IPS DF 6.9 (cell line): ENCODE measurements around the gene MBD2.

Experiments used
- DNase-seq: peaks from one replicate; pipeline ENCODE4 v3.0.0-alpha.2; 2013; ENCODE audit warnings: low read depth, low spot score
- H3K27ac ChIP-seq: one replicate; pipeline ENCODE4 v1.5.1; 2013; ENCODE audit warnings: low read length, control low read depth
- H3K27me3 ChIP-seq: 2 replicates; pipeline ENCODE4 v1.6.1; 2013; ENCODE audit warnings: mild to moderate bottlenecking, low read length; ENCODE audit not compliant: control insufficient read depth, insufficient read depth
- H3K36me3 ChIP-seq: 2 replicates; pipeline ENCODE4 v1.6.1; 2013; ENCODE audit warnings: low read length; ENCODE audit not compliant: control insufficient read depth, insufficient read depth
- H3K4me1 ChIP-seq: 2 replicates; pipeline ENCODE4 v1.6.1; 2013; ENCODE audit warnings: low read length; ENCODE audit not compliant: control insufficient read depth, insufficient read depth
- H3K4me3 ChIP-seq: 2 replicates; pipeline ENCODE4 v1.5.1; 2013; ENCODE audit warnings: mild to moderate bottlenecking, low read length
- H3K9me3 ChIP-seq: 2 replicates; pipeline ENCODE4 v1.6.1; 2013; ENCODE audit warnings: low read length, inconsistent platforms; ENCODE audit not compliant: control insufficient read depth, insufficient read depth
- WGBS: extraction: QIAGEN DNeasy Blood & Tissue Kit; methylation state at CpG from one replicate; pipeline ENCODE4 v1.1.7; 2013; ENCODE audit warnings: mixed read lengths, missing lambda C conversion rate; ENCODE audit not compliant: insufficient read length, insufficient coverage; 5-methylcytosine and 5-hydroxymethylcytosine counted together

Gene MBD2

DNA sequence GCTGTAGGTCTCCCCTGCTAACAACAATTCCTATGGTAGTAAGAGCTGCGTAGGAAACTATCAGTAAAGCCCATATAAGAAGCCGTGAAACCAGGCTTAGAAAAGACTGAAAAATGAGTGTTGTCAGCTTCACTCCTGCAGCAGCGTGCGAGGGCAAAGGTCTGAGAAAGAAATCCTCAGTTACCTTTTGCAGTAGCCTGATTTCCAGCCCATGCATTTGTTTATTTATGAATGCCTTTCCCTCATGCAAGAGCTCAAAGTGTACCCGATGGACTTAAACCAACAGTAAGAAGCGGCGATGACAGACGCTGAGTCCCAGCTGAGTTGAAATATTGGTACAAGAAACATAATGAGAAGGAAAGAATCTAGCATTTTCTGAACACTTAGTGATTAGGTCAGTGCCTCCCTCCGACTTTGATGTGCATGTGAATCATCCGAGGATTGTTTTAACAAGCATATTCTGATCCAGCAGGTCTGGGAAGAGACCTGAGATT lies 29.8 kb upstream of the MBD2 start:
- no peak for DNase-seq
- H3K27ac ChIP-seq = no peak overlapping the region
- no peaks in the 10 kb centered on the region for H3K36me3 ChIP-seq
- H3K9me3 ChIP-seq = no peaks in the 10 kb centered on the region
- no peaks in the 10 kb centered on the region for H3K27me3 ChIP-seq
- H3K4me1 ChIP-seq = no peaks in the 10 kb centered on the region
- no CpG with 5 or more reads among the region's 10 CpGs for WGBS
- no peak overlapping the region for H3K4me3 ChIP-seq

DNA sequence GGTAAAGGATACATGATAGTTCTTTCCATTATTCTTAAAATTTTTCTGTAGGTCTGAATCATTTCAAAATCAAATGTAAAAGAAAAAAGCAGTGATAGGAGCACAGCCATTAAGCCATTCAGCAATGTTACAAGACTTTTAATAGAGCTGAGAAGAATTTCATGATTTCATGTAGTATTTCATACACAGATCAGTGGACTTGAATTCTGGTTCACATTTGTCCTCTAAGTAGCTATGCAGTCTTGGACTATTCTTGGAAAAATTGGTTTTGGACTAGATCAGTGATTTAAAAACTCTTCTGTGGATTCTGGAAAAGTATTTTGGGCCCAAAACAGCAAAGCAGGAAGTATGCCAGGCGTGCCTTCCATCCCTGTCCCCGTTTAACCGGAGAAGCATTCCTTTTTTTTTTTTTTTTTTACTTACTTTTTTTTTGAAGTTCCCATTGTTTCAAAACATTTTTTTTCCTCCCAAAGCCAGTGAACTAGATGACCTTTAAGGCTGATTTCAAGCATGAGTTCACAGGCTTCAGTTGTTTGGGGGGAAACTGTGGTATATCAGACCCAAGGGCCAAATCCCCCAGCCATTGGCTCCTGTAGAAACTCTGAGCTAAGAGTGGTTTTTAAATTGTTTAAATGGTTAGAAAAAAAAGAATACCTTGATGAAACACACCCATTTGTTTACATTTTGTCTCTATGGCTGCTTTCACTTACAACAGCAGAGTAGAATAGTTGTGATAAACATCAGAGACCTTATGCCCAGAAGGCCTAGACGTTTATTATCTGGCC lies 27.3 kb upstream of the MBD2 start:
- Histone ChIP-seq H3K27ac (no peak overlapping the region), H3K36me3 (no peaks in the 10 kb centered on the region), H3K9me3 (no peaks in the 10 kb centered on the region), H3K4me1 (no peaks in the 10 kb centered on the region; the same call in 1 of the 2 replicates), H3K27me3 (no peaks in the 10 kb centered on the region), H3K4me3 (no peak overlapping the region)
- no peak for DNase-seq
- no CpG with 5 or more reads among the region's 4 CpGs for WGBS

DNA sequence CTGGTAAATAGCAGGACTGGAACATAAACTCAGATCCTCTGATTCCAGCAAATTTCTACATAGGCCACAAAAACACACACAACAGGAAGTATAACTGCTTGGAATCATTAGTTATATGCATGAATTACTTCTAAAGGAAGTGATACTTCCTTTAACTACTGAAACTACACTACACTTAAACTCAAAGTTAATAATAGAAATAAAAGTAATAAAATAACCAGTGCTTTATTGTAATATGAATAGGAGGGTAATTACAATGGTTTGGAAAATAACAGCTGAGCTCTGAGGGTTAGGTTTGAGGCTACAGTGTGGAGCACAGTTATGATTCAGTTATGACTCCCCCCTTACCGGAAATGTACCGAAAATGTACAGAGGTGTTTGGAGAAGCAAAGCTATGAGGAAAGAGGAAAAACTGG lies 26.4 kb upstream of the MBD2 start:
- Histone ChIP-seq H3K36me3 (no peaks in the 10 kb centered on the region), H3K9me3 (no peaks in the 10 kb centered on the region), H3K4me3 (no peak overlapping the region), H3K4me1 (no peaks in the 10 kb centered on the region; the same call in 1 of the 2 replicates), H3K27ac (no peak overlapping the region), H3K27me3 (no peaks in the 10 kb centered on the region)
- DNase-seq = no peak
- no CpG with 5 or more reads among the region's 2 CpGs for WGBS

DNA sequence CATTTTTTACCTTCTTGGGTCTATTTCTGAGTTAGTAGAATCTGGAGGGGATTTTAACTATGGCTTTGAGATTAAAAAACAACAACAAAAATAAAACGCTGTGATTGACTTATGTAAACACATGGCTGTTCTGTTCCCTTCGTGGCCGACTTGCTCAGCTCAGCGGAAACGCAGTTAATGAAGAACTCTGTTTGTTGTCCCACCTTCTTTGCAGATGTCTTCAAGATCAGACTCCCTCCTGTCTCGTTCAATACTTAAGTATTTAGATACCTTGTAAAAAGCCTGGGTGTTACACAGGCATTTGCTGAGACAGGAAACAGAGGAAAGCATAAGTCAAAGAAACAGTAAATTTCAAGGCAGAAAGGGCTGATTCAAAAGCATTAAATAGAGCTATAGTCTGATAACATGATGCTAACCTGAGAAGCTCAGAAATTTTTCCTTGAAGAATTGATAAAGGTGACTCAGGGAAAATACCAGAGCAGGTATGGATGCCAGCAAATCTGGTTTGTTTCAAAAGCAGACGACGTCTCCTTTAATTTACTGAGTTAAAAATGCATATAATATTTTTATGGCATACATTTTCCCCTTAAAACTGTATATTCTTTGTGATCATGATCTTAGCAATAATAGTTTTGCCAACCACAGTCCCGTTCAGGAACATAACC lies 23.2 kb upstream of the MBD2 start:
- Histone ChIP-seq H3K4me3 (no peak overlapping the region), H3K27me3 (no peaks in the 10 kb centered on the region), H3K4me1 (no peaks in the 10 kb centered on the region; the same call in 1 of the 2 replicates), H3K27ac (no peak overlapping the region), H3K9me3 (no peaks in the 10 kb centered on the region), H3K36me3 (no peaks in the 10 kb centered on the region)
- no peak for DNase-seq
- no CpG with 5 or more reads among the region's 9 CpGs for WGBS

DNA sequence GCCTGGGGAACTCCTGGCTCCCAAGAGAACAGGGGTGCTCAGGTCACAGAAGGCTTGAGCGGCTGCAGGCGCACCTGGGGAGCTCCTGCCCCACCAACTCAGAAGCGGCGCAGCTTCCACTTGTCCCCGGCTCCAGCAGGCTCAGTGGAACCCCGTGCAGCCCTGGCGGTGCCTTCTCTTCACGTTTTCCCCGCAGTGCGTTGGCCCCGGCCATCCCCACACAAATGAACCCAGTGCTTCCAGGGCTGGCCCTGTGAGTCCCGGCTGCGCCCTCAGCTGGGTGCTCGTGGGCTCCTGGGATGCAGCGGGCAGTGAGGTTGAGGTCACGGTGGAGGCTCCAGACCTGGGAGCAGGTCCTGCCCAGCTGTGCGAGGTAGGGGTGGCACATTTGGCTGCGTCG lies 17.9 kb upstream of the MBD2 start:
- Histone ChIP-seq H3K4me1 (no peaks in the 10 kb centered on the region), H3K27ac (no peak overlapping the region), H3K4me3 (no peak overlapping the region), H3K36me3 (no peaks in the 10 kb centered on the region), H3K9me3 (no peaks in the 10 kb centered on the region), H3K27me3 (no peaks in the 10 kb centered on the region)
- DNase-seq = no peak
- WGBS = no CpG with 5 or more reads among the region's 19 CpGs

DNA sequence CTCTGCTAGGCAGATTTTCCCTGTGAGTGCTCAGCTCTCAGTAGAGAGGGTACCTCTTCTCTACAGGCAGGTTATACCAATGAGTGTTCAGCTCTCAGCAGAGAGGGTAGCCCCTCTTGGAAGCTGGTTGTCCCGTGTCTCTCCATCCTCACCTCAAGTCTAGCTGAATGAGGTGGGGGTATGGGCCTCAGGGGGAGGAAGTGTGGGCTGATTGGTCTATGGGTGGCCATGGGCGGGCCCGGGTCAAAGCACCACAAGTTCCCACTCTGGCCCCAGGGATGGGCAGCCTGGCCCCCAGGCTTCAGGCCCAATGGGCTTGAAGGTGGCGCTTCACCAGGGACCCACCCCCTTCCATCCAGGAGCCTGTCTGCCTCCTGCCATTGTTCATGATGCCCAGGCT lies 17.0 kb upstream of the MBD2 start:
- no peaks in the 10 kb centered on the region for H3K4me1 ChIP-seq
- WGBS = no CpG with 5 or more reads among the region's 4 CpGs
- no peaks in the 10 kb centered on the region for H3K9me3 ChIP-seq
- H3K4me3 ChIP-seq = no peak overlapping the region
- no peak for DNase-seq
- H3K27me3 ChIP-seq = no peaks in the 10 kb centered on the region
- H3K27ac ChIP-seq = no peak overlapping the region
- H3K36me3 ChIP-seq = no peaks in the 10 kb centered on the region

DNA sequence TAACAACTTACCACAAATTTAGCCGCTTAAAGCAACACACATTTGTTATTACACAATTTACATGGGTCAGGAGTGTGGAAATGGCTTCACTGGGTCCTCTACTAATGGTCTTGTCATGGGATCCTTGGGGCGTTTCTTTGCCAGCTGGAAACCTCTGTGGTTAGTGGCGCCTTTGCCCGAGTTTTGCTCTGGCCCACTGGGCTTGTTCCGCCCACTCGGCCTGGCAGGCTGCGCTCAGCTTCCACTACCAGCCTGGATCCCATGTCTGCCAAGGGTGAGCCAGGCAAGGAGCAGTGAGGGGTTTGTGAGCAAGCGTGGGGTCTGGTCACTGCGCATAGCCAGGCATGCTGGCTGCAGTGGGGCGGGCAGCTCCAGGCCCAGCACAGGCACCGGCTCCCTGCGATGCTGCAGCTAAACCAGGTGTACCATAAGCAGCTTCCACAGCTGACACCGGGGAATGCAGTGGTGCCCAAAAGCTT lies 16.2 kb upstream of the MBD2 start:
- Histone ChIP-seq H3K4me3 (no peak overlapping the region), H3K27ac (no peak overlapping the region), H3K9me3 (no peaks in the 10 kb centered on the region), H3K36me3 (no peaks in the 10 kb centered on the region), H3K27me3 (no peaks in the 10 kb centered on the region), H3K4me1 (no peaks in the 10 kb centered on the region)
- WGBS = no CpG with 5 or more reads among the region's 13 CpGs
- DNase-seq = no peak

DNA sequence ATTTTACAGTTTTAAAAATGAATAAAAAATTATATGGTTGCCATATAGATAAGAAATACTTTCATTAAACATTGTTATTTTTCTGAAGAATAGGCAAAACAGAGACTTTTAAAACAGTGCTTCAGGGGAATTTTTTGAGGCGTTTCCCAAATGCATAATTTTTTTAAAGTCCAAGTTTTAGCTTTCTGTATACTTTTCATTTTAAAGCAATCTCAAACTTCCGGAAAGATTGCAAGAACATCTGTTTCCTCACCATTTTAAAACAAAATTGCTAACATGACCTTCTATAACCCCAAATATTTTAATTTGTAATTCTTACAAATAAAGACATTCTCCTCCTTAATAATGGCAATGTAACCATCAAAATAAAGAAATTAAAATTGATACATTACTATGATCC lies 15.1 kb upstream of the MBD2 start:
- Histone ChIP-seq H3K4me1 (no peaks in the 10 kb centered on the region), H3K9me3 (no peaks in the 10 kb centered on the region), H3K36me3 (no peaks in the 10 kb centered on the region), H3K4me3 (no peak overlapping the region), H3K27me3 (no peaks in the 10 kb centered on the region), H3K27ac (no peak overlapping the region)
- DNase-seq = no peak
- no CpG with 5 or more reads among the region's 2 CpGs for WGBS

DNA sequence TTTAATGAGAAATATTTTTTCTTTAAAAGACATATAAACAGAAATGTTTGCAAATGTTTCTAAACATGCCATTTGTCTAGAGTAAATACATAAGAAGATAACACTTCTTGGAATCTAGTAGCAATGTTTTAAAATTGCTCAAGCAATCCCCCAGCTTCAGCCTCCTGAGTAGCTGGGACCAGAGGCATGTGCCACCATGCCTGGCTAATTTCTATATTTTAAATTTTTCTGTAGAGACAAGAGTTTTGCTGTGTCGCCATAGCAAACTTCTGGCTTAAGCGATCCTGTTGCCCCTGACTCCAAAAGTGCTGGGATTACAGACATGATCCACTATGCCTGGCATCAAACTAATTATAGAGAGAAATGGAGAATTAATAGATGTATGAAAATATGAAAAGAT lies 14.6 kb upstream of the MBD2 start:
- Histone ChIP-seq H3K4me3 (no peak overlapping the region), H3K9me3 (no peaks in the 10 kb centered on the region), H3K4me1 (no peaks in the 10 kb centered on the region), H3K27ac (no peak overlapping the region), H3K27me3 (no peaks in the 10 kb centered on the region), H3K36me3 (no peaks in the 10 kb centered on the region)
- WGBS = no CpG with 5 or more reads among the region's 2 CpGs
- no peak for DNase-seq

DNA sequence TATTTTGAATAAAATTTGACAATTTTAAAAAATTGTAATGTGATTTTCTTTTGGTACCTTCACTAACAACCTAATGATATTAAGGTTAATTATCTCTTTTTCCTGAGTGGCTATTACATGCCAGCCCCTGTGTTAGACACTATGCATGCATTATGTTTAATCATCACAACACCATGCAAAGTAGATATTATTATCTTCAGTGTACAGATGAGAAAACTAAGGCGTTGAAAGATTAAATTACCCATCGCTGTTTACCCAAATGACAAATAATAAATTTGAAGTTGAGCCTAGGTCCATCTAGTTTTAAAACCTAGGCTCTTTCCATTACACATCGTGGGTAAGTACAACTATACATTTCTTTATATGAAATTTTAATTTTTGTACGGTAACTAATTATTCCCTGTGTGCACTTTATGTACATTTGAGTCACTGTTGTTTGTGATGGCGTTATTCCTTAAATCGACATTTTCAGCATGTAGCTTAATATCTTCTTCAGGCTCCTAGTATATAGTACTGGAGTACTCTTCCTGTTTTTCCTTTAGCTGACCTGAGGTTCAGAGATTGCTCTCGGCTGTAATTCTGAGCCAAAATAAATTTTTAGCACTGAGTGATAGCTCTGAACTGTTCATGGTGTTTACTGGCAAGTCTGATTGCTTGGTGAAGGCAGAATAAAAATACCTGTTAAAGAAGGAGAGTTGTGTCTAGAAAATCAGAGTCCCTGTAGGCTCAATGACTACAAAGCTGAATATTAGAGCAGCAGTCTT lies 13.9 kb upstream of the MBD2 start:
- no peak overlapping the region for H3K4me3 ChIP-seq
- no peaks in the 10 kb centered on the region for H3K9me3 ChIP-seq
- H3K36me3 ChIP-seq = no peaks in the 10 kb centered on the region
- H3K27me3 ChIP-seq = no peaks in the 10 kb centered on the region
- H3K27ac ChIP-seq = no peak overlapping the region
- DNase-seq = no peak
- H3K4me1 ChIP-seq = no peaks in the 10 kb centered on the region
- no CpG with 5 or more reads among the region's 7 CpGs for WGBS
